HG02938 (cell line): ENCODE measurements around the gene VEZT.
"Not testable (repeated sequence)": the region's sequence is repeated elsewhere in the genome, so short reads cannot be mapped to it uniquely, and the experiment has no call there.

ENCODE experiments used
- ATAC-seq: cut with Tn5 transposase; IDR thresholded peaks from one replicate; pipeline ENCODE4 v1.9.1; 2021; ENCODE audit warnings: mild to moderate bottlenecking, moderate library complexity; ENCODE audit not compliant: unreplicated experiment

VEZT gene, protein sequence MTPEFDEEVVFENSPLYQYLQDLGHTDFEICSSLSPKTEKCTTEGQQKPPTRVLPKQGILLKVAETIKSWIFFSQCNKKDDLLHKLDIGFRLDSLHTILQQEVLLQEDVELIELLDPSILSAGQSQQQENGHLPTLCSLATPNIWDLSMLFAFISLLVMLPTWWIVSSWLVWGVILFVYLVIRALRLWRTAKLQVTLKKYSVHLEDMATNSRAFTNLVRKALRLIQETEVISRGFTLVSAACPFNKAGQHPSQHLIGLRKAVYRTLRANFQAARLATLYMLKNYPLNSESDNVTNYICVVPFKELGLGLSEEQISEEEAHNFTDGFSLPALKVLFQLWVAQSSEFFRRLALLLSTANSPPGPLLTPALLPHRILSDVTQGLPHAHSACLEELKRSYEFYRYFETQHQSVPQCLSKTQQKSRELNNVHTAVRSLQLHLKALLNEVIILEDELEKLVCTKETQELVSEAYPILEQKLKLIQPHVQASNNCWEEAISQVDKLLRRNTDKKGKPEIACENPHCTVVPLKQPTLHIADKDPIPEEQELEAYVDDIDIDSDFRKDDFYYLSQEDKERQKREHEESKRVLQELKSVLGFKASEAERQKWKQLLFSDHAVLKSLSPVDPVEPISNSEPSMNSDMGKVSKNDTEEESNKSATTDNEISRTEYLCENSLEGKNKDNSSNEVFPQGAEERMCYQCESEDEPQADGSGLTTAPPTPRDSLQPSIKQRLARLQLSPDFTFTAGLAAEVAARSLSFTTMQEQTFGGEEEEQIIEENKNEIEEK

DNA sequence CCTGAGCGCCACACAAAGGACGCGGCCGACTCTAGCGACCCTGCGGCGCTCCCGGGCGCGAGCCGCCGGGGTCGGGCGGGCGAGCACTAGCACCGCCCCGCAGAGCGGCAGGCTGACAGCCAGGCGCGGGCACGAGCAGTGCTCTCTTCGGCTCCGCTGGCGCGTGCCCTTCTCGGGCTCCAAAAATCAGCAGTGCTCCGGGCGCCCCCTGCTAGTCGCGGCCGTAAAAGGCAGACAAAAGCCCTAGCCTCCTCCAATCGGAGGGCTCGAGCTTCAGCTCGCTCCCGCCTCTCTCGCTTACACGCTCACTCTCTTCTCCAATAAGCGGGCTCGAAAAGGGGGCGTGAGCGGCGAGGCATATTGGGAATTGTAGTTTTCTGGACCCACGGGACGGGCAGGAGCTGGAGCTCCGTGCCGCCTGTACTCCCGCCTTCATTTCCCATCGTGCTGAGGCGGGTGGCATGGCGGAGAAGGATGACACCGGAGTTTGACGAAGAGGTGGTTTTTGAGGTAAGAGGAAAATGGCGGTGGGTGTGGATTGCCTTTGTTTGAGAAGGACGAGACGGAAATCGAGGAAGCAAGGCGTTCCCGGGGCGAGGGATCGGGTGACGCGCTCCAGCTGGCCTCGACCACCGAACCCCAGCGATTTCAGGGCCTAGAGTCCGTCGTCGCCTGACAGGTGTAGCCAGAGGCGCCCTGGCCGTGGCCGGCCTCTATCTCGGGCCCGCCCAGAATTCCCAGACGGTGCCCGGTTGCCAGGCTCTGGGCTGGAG, at the start of gene VEZT, which contains the start of gene FGD6:
VEZT (plus strand) TSS at position 431 of the 773 bp plus-strand sequence; CDS start at position 475, 44 bp downstream.
FGD6 (minus strand) TSS at position 91 of the 773 bp plus-strand sequence. CDS start 227 bp downstream, outside the sequence.
- peak; percentile 91 for ATAC-seq

DNA sequence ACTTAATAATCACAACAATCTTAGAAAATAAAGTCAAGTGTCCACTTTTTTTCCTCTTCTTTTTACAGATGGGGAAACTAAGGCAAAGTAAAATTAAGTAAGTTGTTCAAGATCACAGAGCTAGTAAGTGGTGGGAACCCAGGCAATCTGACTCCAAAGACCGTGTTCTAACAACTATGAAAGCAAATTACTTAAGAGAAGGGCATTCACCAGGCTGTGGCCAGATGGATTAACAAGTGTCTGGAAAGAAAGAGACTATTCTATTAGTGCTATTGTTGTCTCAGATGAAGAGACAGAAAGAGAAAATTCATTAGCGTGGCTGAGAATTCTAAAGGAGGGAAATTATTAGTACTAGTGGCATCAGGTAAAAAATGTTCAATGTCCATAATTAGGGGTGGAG, 48.9 kb upstream of the VEZT start:
- ATAC-seq = no peak

DNA sequence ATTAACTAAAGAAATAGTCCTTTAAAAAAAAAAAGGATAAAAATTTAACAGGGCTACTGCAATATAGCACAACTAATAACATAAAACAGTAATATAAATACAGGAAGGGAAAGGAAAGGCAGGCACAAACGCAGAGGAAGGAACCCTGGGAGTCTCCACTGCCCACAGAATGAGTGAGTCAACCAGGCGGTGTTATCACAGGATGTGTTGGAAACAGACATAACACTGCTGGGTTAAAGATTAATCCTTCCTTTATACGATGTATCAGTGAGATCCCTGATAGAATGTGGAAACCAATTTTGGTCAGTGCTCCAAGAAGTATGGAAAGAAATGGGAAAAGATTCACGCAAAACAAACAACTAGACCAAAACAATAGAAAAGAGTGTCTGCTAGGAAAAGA, 48.2 kb upstream of the VEZT start:
- no peak for ATAC-seq

DNA sequence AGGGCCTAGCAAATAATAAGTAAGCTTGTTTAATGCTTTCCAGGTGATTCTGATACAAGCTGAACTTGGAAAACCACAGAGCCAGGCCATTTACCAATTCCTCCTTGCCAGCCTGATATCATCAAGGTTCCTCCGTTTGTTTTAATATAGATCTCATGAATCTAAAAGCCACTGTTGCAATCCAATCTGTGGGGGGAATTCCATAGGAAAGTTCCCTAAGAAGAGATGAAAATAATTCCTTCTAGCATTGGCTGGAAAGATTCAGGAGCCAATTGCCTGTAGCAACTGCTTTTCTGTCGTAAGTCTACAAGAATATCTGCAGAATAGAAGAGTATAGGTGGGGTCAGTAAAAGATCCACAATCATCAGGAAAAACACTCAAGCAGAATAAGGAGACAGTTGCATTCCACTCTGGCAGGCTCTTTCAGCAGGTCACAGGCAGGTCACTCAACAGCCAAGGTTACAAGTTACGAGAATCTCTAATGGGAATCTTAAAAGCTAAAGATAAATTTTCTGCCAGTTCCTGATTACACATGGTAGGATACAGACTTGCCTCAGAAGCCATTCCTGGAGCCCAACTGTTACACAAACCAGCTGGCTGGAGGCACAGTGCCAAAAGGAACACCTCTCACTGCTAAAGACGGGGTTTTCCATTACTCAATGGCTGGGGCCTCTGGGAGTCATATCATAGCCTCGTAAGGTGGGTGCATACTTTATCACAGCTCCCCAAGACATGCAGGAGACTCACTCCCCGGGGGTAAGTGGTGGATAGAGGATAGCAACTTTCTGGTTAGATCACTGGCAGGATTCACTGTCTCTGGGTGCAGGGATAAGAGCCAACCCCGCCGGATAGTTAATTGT, 44.0 kb upstream of the VEZT start:
- ATAC-seq = no peak

DNA sequence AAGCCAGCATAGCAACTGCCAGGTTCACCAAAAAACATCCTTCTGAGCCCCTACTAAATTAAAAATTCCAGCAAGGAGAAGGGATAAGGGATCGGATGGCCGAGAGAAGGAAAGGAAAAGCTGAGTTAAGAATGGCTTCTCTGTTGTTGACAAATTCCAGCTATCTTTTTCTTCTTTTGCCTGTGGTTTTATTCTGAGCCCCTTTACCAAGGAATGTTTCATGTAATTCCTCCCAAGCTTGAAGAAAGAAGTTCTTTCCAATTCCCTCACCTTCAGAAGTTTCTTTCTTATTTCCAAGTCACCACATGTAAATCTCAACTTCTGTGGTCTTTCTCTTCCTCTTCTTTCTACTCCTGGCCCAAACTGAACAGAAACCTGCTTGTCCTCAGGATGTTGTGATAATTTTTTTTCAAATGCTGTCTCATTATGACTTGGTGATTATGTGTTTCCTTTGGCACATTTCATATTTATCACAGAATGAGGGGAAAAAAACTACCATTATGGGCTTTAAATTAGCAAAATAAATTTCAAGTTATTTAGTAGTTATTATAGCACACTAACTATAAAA, 40.3 kb upstream of the VEZT start:
- no peak for ATAC-seq

DNA sequence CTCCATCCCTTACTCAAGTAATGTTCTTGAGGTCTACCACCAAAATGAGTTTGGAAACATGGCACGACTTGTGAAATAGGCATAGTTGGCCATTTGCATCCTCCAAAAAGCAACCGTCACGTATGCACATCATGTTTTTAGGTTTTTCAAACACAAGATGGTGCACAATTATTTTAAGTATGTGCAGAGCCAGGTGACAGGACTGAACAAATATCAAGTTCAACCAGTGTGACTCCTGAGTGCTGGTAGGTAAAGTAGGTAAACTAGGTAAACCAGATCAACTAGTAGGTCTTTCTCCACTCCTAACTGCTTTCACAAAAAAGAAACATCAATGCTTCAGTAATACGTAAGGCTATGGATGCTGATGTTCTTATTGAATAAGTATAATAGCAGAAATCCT, 39.5 kb upstream of the VEZT start:
- no peak for ATAC-seq

DNA sequence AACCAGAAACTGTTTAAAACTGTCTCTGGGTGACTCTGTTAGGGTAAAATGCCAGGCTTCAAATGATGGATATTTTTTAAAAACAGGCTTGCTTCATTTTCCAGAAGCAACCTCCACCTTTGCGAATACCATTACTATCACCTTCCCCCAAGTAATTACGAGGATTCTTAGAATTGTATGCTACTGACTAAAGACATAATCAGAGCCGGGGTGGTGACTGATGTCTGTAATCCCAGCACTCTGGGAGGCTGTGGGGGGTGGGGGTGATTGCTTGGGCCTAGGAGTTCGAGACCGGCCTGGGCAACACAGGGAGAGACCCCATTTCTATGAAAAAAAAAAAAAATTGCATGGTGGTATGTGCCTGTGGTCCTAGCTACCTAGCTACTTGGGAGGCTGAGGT, 38.6 kb upstream of the VEZT start:
- ATAC-seq = no peak

DNA sequence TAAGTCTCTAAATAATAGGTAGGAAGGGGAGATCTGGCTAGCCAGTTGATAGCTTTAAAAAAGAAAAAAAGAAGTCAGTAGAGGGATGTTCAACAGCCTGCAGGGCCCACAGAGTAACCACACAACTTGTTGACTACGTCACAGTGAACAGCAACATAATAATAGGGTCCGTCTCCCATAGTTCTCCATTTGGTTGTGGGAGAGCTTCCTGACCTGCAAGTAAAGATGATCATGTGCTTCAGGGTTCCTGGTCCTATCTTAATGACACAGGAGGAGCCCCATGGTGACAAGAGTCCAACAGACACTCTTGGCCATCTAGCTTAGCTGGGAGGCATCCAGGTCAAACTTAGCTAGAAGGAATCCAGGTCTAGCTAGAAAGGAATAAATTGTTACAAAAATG, 36.5 kb upstream of the VEZT start:
- no peak for ATAC-seq

DNA sequence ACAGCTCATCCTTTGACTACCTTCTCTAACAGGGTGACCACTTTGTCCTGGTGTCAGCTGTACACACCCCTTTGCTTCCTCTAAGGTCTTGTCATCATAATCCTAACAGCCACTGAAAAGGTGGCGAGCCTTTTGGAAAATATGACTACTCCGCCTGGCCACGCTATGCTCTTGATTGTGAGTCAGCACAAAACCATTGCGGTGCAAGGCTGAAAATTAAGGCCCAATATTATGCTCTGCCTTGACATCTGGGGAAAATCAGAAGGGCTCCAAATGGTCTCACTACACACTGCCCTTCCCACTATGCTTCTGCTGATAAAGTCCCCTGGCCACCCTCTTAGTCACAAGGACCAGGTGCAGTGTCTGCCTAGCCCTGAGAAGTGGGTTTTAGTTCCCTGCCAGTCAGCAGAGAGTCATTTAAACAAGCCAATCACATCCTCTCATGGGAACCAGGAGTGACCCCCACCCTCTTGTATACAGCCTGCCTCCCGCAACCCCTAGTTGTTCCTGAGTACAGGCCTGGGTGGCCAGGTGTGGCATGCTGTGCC, 34.7 kb upstream of the VEZT start:
- peak; percentile 76 for ATAC-seq

DNA sequence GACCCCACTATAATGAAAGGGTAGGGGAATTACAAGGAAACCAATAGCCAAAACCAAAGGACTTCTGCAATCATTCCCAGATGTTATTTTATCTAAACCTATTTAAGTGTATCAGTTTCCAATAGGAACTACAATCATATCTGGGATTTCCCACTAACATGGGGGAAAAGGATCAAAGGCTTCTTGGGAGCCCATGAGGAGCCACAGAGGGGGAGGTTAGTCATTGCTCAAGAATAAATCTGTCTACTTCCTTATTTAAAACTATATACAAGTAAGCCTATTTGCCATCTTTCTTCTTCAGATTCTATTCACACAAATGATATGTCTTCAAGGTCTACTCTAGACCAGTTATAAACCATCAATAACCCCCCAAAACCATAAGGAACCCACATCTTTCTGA, 33.5 kb upstream of the VEZT start:
- no peak for ATAC-seq

DNA sequence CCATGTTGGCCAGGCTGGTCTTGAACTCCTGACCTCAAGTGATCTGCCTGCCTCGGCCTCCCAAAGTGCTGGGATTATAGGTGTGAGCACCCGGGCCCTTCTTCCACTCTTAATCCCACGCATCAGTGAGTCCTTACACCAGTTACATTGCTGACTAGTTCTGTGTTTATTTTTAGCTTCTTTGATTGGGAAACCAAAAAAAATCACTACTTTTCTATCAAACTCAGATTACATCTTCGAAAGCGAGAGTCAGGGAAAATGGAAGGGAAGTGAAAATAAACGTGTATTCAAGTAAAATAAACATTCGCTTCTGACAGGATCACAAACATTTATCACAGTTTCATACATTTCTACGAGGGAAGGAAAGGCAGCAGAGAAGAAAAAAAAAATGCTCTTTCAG, 32.5 kb upstream of the VEZT start:
- ATAC-seq = no peak

DNA sequence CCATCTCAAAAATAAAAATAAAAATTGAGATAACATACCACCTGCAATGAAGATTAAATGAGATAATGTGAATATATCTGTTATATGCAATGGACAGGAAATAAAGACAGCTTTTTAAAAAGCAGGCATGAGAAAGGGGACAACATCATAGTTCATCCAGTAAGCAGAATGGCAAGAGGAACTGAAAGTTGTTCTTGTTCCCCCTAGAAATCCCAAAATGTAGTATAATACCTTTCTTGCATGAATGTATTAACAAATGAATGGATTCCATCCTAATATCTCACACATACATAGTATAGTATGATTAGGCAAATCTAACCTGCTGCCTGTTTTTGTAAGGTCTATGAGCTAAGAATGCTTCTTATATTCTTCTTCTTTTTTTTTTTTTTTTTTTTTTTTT, 31.8 kb upstream of the VEZT start:
- ATAC-seq = no peak

DNA sequence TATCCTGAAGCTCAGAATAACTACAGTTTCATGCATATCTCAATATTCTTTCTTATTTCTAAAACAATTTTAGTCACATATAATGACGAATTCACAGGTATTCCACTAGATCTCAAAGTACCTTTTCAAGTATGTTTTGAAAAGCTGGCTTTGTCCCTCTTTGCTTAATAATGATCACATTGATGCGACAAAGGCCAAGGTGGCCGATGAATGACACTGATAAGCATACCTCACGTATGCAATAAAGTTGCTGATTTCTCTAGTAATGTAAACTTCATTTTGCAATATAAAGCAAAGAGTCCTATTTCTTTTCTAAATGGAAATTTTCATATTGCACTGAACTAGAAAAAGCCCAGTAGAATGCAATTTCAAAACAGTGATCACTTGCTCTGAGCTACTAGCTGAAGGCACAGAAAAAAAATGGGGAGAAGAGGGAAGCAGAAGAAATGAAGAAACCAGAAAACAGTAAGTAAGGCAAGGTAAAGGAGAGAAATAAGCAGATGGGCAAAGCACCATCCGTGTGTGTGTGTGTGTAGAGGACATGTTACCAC, 29.7 kb upstream of the VEZT start:
- ATAC-seq = no peak

DNA sequence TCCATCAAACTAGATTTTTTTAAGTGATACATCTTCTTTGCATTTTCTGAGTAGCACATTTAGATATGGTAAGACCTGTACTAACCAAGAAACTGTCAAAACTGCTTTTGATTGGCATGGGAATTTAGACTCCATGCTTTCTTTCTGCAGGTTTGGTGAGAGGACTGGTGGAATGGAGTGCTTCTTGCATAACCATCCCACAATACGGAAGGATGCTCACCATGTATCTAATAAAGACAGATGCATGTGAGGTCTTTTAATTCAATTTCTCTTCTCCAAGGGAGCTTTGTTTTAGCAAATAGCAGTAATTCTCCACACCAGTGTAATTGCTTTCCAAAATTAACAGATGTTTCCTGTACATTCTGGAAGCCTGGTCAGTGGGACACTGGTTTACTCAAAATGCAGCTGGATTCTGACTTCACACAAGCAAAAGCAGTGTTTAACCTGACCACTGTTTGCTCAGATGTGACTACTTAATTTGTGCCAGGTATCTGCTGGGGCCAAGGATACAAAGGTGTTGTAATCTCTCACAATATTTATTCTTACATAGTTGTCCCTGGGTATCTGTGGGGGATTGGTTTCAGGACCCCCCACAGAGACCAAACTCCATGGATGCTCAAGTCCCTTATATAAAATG, 26.4 kb upstream of the VEZT start:
- no peak for ATAC-seq

DNA sequence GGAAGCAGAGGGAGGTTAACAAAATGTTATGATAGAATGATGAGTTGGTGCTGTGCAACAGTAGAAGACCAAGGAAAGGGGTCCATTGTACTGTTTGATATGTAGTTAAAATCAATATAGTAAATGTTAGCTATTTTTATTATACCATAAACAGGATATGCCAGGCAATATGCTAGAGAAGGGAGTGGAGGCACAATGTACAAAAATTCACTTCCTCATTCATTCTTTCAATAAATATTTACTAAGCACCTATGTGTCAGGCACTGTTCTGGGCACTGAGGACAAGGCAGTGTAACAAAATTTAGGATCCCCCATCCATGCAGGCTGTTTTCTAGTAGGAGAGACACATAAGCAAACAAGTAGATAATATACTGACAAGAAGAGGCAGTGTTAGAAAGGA, 25.3 kb upstream of the VEZT start:
- no peak for ATAC-seq

DNA sequence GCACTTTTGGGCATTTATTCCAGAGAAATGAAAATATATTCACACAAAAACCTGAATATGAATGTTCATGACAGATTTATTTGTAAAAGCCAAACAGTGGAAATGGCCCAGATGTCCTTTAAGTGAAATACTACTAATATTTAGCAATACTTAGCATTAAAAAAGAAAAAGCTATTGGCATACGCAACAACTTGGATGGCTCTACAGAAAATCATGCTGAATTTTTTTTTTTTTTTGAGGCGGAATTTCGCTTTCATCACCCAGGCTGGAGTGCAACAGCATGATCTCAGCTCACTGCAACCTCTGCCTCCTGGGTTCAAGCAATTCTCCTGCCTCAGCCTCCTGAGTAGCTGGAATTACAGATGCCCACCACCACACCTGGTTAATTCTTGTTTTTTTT, 24.5 kb upstream of the VEZT start:
- no peak for ATAC-seq

DNA sequence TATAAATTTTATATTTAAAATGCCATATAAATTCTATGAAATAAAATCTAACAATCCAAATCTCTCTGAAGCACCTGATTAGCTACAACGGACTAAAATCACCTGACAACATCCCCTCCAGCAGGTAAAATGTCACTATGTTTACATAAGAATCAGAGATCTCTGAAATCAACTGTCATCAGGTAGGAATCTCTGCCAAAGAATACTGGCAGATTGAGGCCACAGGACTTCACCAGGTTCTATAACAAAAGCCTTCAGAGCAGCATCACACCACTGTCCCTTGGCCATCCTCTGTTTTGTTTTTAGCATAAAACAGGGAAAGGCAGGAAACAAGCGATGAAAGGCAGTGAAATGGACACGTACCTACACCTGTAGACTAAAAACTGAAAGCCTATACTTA, 22.5 kb upstream of the VEZT start:
- no peak for ATAC-seq

DNA sequence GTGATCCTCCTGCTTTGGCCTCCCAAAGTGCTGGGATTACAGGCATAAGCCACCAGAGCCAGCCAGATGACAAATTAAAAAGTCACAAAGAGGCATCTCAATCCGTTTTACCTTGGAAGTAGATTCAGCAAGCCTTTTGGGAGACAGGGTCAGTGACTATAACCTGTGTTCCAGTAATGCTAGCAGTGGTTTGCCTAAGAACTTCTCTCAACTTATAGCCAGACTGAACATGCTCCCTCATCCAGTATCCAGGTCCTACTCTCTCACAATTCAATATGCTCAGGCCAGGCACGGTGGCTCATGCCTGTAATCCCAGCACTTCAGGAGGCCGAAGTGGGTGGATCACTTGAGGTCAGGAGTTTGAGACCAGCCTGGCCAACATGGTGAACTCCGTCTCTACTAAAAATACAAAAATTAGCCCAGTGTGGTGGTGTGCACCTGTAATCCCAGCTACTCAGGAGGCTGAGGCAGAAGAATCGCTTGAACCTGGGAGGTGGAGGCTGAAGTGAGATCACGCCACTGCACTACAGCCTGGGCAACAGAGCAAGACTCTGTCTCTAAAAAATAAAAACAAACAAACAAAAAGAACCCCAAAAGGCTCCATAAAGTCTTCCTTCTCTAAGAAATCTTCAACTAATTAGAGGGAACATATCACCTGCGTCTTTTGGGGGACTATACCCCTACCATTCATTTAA, 20.6 kb upstream of the VEZT start:
- not testable (repeated sequence) for ATAC-seq
